ENCODE data around the gene ARHGAP10.
"Not testable (repeated sequence)": the region's sequence is repeated elsewhere in the genome, so short reads cannot be mapped to it uniquely, and the experiment has no call there.

ARHGAP10 gene

GRCh38 chr4:147794787-147795413 lies 63.0 kb downstream of the ARHGAP10 start:
- DNase-seq = no peak

- DNase-seq = not testable (repeated sequence)
These were observed 67.2 kb downstream of the ARHGAP10 start for GRCh38 chr4:147799057-147799456.

GRCh38 chr4:147799986-147800555 lies 68.2 kb downstream of the ARHGAP10 start:
- no peak for DNase-seq

DNA sequence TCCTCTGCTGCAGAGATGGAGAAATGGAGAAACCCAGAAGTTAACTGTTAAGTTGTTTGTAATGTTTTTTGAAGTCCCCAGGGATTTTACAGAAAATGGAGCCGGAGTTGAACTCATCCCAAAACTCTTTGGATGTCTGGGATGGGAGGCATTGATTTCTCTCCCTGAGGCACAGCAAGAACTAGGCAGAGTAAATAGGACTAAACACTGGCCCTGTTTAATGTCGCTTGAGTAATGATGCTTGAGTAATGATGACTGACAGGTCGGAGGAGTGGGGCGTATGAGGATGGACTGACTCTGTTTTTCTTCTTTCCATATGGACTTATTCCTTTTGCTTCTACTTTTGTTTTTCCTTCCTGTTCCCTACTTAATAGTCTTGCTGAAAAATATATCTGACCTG lies 69.9 kb downstream of the ARHGAP10 start:
- no peak for DNase-seq

GRCh38 chr4:147802346-147802745 lies 70.5 kb downstream of the ARHGAP10 start:
- DNase-seq = no peak

DNA sequence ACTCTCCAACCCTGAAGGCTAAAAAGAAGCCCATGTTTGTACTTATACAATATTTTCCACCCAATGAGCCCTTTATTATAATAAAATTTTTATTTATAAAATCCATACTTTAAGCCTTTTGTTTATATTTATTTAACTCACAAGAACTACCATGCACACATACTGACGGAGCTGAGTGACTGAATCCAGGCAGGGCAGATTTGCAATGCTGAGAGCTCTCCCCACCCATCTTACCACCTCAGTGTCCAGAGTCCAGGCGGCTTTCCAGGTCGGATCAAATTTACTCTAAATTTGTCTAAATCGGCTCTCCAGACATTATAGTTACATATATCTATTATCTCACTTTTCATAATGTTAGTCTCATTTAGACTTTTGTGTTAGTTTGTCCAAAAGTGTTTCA lies 74.1 kb downstream of the ARHGAP10 start:
- no peak for DNase-seq

GRCh38 chr4:147808447-147808846 lies 76.6 kb downstream of the ARHGAP10 start:
- DNase-seq = no peak

DNA sequence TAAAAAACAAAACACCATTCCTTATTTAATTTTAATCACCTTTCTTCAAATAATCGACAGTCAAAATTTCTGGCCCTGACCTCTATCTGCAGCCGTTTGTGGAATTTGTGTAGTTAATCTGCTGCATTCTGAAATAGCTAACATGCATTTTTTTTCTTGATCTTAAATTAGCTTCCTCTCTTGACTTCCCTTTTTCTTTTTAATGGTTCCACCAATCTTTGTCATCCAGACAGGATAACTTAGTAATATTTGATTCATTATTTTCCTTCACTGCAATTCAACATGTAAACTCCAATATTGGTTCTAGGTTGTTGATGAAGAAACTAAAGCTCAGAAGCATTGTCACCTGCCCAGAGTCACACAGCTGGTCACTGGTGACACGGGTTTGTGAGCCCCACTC lies 77.3 kb downstream of the ARHGAP10 start:
- DNase-seq = no peak

DNA sequence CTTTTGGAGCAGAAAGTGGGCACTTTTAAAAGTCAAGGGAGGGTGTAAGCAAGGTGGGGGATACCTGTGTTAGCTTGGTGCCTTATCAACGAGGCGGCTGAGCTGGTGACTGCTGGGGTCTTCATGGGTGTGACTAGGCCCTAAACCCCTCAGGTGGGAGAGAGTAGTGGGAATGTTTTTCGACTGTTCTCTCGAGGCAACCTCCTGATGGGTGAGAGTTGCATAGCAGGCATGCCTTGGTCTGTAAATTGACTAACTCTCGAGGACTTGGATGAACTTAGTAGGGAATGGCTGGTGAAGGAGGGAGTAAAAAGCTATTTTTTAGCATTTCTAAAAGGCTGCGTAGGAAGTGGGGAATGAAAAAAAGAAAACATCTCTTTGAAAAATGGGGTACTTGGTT lies 80.0 kb downstream of the ARHGAP10 start:
- DNase-seq = no peak

DNA sequence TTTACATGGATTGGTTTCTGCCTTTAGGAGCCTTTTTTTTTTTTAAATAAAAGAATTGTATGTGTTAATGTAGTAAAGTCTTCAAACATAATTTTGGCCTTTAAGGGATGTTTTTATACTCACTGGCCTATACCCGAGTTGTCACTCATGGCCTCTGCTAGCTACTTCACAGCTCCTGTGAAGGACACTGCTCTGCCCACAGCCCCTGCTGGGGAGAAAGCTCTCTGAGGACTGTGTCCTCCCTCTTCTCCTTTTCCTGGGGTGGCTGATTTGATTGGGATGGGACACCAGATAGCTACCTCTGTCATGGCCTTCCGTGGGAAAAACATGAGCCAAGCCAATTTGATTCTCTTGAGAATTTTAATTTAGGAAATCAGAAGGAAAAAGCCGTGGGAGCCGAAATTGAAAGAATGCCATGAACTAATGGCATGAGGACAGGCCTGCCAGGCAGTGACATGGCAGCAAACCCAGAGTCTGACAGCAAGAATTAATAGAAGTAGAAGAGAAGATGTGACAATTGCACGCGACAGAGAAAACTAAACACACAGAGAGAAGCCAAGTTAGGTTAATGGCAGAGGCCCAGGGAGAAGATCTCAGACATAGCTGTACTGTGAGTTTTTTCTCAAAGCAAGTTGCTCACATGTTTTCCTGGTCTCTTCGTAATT lies 81.4 kb downstream of the ARHGAP10 start:
- no peak for DNase-seq

DNA sequence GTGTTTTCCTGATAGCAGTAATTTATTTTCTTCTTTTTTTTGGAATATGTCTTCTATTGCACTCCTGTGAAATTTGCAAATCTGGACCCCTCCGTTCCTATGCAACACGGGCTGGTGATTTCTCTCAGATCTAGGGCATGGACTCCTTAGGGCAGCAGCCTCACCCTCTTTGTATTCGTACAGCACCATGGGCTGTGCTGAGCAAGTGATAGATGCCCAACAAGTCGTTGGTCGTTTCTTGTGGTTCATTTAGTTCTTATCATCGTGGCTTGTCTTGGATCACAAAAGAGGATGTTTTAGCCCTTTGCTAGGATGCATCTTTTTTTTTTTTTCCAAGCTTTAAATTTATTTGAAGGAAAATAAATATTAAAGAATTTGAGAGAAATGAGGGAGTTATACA lies 82.1 kb downstream of the ARHGAP10 start:
- DNase-seq = no peak

DNA sequence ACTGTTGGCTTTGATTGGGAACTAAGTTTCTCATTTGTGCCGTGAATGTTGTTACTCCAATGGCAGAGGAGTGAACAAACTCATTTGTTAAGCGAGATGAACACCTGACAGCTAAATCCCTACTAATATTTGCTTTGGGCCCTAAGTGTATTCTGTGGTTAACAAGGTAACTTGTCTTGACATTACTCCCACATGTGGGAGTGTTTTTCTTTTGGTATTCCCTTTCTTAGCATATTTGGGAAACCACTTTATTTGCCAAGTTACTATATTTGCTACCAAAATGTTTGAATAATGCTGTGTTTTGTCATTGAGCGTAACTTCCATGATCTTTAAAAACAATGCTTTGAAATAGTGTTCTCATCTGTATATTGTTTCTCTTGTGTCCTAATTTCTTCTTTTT lies 82.5 kb downstream of the ARHGAP10 start:
- no peak for DNase-seq

DNA sequence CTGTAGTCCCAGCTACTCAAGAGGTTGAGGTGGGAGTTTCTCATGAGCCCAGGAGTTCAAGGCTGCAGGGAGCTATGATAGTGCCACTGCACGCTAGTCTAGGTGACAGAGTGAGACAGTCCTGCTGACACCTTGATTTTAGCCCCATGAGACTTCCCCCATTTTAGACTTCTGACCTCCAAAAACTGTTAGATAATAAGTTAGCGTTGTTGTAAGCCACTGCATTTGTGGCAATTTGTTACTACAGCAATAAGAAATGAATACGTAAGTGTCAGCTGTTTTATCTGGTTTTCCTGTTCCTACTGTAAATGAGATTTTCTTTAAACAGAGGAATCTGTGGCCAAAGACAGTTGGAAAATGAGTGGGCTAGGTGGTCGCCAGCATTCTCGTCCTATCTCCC lies 83.9 kb downstream of the ARHGAP10 start:
- no peak for DNase-seq

- DNase-seq = no peak
These were observed 84.7 kb downstream of the ARHGAP10 start for GRCh38 chr4:147816382-147817254.

GRCh38 chr4:147820975-147821374 lies 89.1 kb downstream of the ARHGAP10 start:
- no peak for DNase-seq

DNA sequence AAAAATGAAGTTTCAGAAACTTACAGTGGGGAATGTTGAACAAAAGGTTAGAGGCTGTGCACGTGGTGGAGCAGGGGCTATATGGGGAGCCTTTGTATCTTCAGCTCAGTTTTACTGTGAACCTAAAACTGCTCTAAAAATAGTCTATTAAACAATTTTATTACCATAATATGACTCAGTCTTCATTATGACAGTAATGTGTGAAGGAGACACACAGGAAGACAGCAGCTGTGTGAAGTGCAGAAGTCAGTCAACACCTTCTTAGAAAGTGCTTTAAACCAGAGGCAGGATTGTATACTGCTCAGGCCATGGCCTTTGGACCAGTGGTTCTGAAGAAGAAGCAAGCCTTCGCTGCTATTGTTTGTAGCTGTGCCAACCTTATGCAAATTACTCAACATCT lies 89.7 kb downstream of the ARHGAP10 start:
- DNase-seq = no peak

- no peak for DNase-seq
These were observed 90.2 kb downstream of the ARHGAP10 start for GRCh38 chr4:147822128-147822527.

- no peak for DNase-seq
These were observed 91.2 kb downstream of the ARHGAP10 start for GRCh38 chr4:147823130-147823529.

DNA sequence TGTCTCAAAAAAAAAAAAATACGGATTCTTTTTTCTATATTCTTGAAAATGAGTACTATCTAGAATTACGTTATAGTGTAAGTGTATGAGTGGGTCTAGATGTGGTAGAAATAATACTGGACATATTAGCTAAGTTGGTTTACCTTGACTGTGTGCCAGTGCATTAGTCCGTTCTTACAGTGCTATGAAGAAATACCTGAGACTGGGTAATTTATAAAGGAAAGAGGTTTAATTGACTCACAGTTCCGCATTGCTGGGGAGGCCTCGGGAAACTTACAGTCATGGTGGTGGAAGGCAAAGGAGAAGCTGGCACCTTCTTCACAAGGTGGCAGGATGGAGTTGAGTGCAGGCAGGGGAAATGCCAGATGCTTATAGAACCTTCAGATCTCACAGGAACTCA lies 92.4 kb downstream of the ARHGAP10 start:
- DNase-seq = no peak

- DNase-seq = no peak
These were observed 93.0 kb downstream of the ARHGAP10 start for GRCh38 chr4:147824884-147825283.

- no peak for DNase-seq
These were observed 93.8 kb downstream of the ARHGAP10 start for GRCh38 chr4:147825451-147826287.

GRCh38 chr4:147826288-147826646 lies 94.4 kb downstream of the ARHGAP10 start:
- DNase-seq = no peak
